ENCODE measurements around the gene FLVCR2.

FLVCR2 gene

GRCh38 chr14:75612157-75612556, 33.7 kb downstream of the FLVCR2 start:
- TF ChIP-seq FOXP2 (optimal IDR thresholded peaks at IDR 0.05; ENCODE audit: borderline replicate concordance, extremely low read depth, extremely low read length, insufficient read depth) (no peak), REST (IDR thresholded peaks at IDR 0.05; ENCODE audit: insufficient read depth in 1 of 2, low read depth in 2 of 2, low read length in 2 of 2) (no peak), TAF1 (IDR thresholded peaks at IDR 0.05; ENCODE audit: borderline replicate concordance, insufficient read depth, low read length) (no peak), POLR2AphosphoS5 (IDR thresholded peaks at IDR 0.05; ENCODE audit: low read depth, low read length) (no peak), SIN3A (IDR thresholded peaks at IDR 0.05; ENCODE audit: borderline replicate concordance, insufficient read depth, low read length) (no peak)

- TF ChIP-seq POLR2AphosphoS5 (IDR thresholded peaks at IDR 0.05; ENCODE audit: low read depth, low read length) (no peak), FOXP2 (optimal IDR thresholded peaks at IDR 0.05; ENCODE audit: borderline replicate concordance, extremely low read depth, extremely low read length, insufficient read depth) (no peak), TAF1 (IDR thresholded peaks at IDR 0.05; ENCODE audit: borderline replicate concordance, insufficient read depth, low read length) (no peak), REST (IDR thresholded peaks at IDR 0.05; ENCODE audit: insufficient read depth in 1 of 2, low read depth in 2 of 2, low read length in 2 of 2) (no peak), SIN3A (IDR thresholded peaks at IDR 0.05; ENCODE audit: borderline replicate concordance, insufficient read depth, low read length) (no peak)
Measured at GRCh38 chr14:75614179-75614578, 35.8 kb downstream of the FLVCR2 start.

- TF ChIP-seq SIN3A (IDR thresholded peaks at IDR 0.05; ENCODE audit: borderline replicate concordance, insufficient read depth, low read length): no peak
- no peak for TF ChIP-seq FOXP2 (optimal IDR thresholded peaks at IDR 0.05; ENCODE audit: borderline replicate concordance, extremely low read depth, extremely low read length, insufficient read depth)
- no peak for TF ChIP-seq POLR2AphosphoS5 (IDR thresholded peaks at IDR 0.05; ENCODE audit: low read depth, low read length)
- TF ChIP-seq TAF1 (IDR thresholded peaks at IDR 0.05; ENCODE audit: borderline replicate concordance, insufficient read depth, low read length): no peak
- TF ChIP-seq REST (IDR thresholded peaks at IDR 0.05; ENCODE audit: insufficient read depth in 1 of 2, low read depth in 2 of 2, low read length in 2 of 2): no peak
Measured at GRCh38 chr14:75615200-75615599, 36.8 kb downstream of the FLVCR2 start.

GRCh38 chr14:75619548-75619947, 41.1 kb downstream of the FLVCR2 start:
- no peak for TF ChIP-seq SIN3A (IDR thresholded peaks at IDR 0.05; ENCODE audit: borderline replicate concordance, insufficient read depth, low read length)

- no peak for TF ChIP-seq POLR2AphosphoS5 (IDR thresholded peaks at IDR 0.05; ENCODE audit: low read depth, low read length)
- TF ChIP-seq SIN3A (IDR thresholded peaks at IDR 0.05; ENCODE audit: borderline replicate concordance, insufficient read depth, low read length): no peak
- TF ChIP-seq TAF1 (IDR thresholded peaks at IDR 0.05; ENCODE audit: borderline replicate concordance, insufficient read depth, low read length): no peak
- TF ChIP-seq FOXP2 (optimal IDR thresholded peaks at IDR 0.05; ENCODE audit: borderline replicate concordance, extremely low read depth, extremely low read length, insufficient read depth): no peak
- no peak for TF ChIP-seq REST (IDR thresholded peaks at IDR 0.05; ENCODE audit: insufficient read depth in 1 of 2, low read depth in 2 of 2, low read length in 2 of 2)
Measured at GRCh38 chr14:75625034-75625433, 46.6 kb downstream of the FLVCR2 start.

Measured in PFSK-1 (cell line).